Frontal cortex (tissue), 4 donors: ENCODE data around the gene C15orf61. TPM values are rescaled to one million over a fixed set of nuclear protein-coding genes. Genes with fewer than 3 reads are reported as not detected.
A peak's percentile ranks its signal among the peaks of the same experiment; 100 is the strongest.

ENCODE experiments used
- DNase-seq, 2 donors: peaks; one replicate each; pipeline ENCODE4 v3.0.0; 2012; ENCODE audit warnings: low spot score in 2 of 2
- FAIRE-seq: peaks from 2 replicates; lab custom pipeline; 2012; peaks lifted over from hg19 to GRCh38; lab: Jason Lieb, UNC
- total RNA-seq: library from RNA; depleted of rRNA; stranded (reverse); fragments of >200 nt; gene quantifications from one replicate; pipeline ENCODE4 v1.2.3, GENCODE V29; 2014
- donor health status: control.
- donor health status: control.
- donor health status: control.

C15orf61 gene
- total RNA-seq, 1 donor from 2014 or later, result 23.6 TPM

DNA sequence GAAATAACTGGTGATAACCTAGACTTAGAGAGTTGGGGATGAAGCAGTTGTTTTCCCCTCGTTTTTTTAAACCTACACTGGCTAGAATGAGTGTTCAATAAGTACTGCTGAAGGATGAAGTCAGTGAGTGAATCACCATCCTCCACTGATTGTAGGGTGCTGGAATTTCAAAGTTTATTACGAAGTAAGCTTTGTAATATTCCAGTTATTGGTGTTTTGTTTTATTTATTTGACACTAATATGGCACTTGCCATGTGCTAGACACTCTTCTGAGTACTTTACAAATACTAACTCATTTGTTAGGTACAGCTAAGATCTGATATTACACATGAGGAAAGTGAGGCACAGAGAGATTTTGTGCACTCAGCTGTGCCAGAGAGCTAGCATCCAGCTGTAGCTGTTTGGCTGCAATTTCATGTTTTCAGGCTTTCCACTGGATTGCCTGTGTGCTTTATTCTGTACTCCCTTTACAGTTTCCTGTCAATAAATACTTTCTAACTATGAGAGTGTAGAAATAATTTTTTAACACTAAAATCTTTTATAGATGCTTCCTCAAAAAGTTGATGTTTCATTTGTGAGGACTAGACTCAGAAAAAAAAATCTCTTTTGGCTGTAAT lies 27.4 kb downstream of the C15orf61 start:
- FAIRE-seq, result no peak
- DNase-seq, result no peak

DNA sequence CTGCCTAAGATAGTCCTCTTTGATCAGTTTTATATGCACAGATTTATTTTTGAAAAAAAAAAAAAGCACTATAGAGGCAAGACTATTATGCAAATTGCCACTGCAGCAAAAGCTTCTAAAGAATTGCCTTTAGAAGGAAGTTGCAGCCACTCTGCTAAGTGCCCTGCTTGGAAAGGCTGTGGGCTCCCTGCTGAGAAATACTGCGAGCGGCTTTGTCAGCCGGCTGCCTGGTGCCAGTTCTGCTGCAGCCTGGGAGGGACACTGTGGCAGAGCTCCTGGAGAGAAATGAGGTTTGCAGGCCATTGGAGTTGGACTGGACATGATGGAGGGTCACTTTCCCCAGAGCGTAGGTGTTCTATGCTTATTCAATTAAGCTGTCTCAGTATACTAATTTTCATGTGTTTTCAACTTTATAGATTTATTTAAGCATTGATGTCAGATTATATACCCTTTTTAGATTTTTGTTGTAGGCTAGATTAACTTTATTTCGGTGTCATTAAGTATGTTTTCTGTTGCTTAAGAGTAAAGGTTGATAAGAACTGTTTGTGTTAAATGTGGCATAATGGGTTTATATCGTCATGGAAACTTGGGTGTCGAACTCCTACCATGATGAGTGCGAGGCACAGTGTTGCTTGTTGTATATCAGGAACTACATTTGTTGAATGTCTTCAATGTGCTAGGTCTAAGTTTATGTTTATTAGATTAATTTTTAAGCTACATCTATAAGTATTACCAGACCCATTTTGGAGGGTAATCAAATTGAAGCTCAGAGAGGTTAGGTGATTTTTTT lies 28.1 kb downstream of the C15orf61 start:
- DNase-seq (peak; percentile 24 to 39), FAIRE-seq (no peak)

DNA sequence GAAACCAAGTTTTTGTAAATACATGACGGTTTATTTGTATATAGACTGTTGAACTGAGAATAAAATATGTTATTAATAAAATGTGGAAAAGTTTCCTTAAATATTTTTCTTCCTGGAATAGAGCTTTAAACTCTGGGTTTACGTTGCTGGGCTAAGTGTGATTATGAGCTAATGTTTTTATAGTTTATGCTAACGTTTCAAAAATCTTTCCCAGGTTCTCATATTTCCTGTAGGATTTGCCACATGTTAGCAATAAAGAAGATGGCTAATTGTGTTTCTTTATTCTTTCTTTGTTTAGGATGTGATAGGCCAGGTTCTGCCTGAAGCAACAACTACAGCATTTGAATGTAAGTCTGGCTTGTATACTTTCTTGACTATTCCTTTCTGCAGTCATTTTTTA lies 28.8 kb downstream of the C15orf61 start:
- FAIRE-seq (no peak), DNase-seq (no peak)

GRCh38 chr15:67550522-67550921 lies 29.6 kb downstream of the C15orf61 start:
- no peak for FAIRE-seq

GRCh38 chr15:67551207-67551743 lies 30.3 kb downstream of the C15orf61 start:
- no peak for FAIRE-seq

More at GRCh38 chr15:67550522-67550921, 29.6 kb downstream of the C15orf61 start:
- DNase-seq, result no peak

DNA sequence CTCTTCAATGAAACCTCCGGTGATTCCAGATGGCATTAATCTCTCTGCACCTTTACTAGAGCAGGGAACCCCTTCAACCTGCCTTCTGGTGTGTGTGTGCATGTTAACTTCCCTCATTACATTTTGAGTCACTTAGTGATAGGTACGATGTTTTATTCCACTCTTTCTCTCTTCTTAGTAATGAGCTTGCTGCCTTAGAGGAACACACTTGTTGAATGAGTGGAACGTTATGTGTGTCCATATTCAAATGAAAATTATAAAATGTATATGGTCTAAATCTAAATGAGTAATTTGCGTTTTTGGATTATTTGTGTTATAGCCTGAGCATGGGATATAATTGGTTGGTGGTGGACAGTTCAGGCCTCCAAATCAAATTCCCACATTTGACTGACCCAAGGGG lies 33.6 kb downstream of the C15orf61 start:
- DNase-seq (no peak), FAIRE-seq (no peak)

More at GRCh38 chr15:67551207-67551743, 30.3 kb downstream of the C15orf61 start:
- DNase-seq, result no peak

- no peak for DNase-seq
- no peak for FAIRE-seq
These were observed 36.1 kb downstream of the C15orf61 start for GRCh38 chr15:67556976-67557570.

DNA sequence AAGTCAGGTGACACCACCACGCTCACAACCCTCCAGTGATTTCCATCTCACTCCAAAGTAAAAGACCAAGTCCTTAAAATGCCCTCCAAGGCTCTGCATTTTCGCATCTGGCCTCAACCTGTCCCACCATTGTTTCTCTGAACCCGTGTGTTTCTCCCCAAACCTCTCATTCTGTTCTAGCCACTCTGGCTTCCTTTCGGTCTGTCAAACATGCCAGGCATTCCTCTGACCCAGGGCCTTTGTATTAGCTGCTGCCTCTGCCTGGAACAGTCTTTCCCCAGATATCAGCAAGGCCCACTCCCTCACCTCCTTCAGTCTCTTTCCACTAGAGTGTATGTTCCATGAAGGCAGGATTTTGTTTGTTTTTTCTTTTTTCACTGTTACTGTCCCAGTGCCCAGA lies 37.6 kb downstream of the C15orf61 start:
- FAIRE-seq (no peak), DNase-seq (no peak)

DNA sequence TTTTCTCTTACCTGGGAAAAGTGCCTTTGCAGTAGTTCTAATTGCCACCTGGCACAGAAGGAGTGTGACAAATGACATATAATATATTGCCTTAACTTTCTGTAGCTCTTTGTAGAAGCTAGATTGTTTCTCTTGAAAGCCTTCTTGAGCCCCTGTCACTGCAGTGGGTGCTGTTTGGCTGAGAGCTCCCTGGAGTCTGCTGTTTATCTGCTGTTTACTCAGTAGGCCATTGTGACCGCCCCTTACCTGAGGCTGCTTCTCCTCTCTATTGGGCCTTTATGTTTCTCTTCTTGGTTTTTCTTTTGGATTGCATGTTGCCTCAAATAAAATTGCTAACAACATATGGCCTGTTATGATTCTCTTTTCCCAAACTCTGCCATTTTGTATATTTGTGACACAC lies 38.2 kb downstream of the C15orf61 start:
- no peak for FAIRE-seq
- no peak for DNase-seq

DNA sequence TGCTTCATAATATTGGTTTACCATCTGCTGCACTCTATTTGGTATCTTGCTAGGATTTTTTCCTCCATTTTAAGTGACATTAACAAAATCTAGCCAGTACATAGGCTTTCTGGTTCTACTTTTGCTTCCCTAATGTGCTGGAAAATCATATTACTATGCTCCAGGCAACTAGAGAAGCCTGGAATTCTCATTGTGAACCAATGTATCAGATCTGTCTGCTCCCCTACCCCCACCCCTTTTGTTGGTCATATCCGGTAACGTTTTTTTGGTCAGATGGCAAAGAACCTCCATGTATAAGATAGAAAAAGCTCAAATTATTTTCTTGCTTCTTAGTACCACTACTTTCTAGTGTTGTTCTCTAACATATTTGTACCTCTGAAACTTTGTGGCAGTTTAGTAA lies 38.6 kb downstream of the C15orf61 start:
- DNase-seq, result no peak
- FAIRE-seq, result no peak

- FAIRE-seq (no peak), DNase-seq (no peak)
These were observed 39.4 kb downstream of the C15orf61 start for GRCh38 chr15:67560320-67560719.

DNA sequence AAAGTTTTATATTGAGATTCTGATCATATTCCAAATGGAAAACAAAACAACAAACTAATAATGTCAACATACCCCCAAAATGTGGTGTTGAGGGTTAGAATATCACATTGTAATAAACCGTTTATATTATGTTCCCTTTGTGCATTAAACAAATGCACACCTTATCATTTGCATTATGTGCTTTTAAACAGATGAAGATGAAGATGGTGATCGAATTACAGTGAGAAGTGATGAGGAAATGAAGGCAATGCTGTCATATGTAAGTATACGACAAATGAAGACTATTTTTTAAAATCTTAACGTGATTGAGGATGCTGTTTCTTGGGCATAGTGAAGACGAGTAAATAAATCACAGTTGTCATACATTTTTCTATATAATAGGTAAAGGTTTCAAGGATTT lies 42.2 kb downstream of the C15orf61 start:
- DNase-seq (no peak), FAIRE-seq (no peak)

DNA sequence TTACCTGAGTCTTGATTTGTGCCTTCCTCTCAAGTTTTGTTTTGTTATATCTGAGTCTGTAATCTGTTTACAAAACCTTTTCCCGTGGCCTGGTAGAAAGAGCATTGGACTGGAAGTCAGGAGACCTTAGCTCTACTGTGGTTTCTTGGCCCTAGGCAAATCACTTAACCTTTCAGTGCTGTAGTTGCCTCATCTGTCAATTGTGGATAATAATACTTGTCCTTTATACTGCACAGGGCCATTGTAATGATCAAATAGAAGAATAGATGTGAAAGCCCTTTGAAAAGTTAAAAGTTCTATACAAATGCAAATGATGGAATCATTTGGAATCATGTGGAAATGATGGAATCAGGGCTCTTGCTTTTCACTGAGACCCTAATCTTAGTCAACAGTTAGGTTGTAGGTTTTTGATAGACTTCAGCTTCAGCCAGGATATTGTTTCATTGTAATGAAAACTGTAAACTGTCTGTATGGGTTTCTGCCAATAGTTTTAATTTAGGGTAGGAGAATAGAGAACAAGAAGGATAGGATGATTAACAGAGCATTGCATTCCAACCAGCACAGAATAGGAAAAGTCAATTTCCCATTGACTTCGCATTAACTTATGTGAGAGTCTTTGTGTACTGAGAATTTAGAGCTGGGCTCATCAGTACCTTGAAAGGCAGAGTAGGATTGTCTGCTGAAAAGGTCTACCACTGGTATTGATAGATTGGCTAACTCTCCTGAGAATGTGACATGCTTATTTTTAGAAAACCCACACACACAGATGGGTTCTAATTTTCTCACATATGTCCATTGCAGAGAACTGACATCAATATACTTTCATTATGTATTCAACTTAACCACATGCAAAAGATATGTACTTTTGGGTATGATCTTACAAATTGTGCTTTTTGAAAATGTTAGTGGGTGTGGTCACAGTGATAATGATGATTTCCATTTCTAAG lies 43.4 kb downstream of the C15orf61 start:
- FAIRE-seq, result no peak
- no peak for DNase-seq

DNA sequence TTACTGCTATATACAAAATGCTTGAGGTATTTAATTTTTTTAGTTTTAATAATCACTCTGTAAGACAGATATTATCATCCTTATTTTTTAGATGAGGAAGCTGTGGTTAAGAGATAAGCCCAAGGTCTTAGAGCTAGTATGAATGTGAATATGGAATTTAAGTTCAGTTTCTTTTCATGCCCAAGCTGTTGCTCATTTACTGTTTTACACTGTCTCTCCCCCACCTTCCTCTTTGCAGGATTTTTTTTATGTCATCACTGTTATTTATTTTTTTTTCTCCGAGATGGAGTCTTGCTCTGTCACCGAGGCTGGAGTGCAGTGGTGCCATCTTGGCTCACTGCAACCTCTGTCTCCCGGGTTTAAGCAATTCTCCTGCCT lies 44.0 kb downstream of the C15orf61 start:
- no peak for FAIRE-seq
- DNase-seq, result no peak

DNA sequence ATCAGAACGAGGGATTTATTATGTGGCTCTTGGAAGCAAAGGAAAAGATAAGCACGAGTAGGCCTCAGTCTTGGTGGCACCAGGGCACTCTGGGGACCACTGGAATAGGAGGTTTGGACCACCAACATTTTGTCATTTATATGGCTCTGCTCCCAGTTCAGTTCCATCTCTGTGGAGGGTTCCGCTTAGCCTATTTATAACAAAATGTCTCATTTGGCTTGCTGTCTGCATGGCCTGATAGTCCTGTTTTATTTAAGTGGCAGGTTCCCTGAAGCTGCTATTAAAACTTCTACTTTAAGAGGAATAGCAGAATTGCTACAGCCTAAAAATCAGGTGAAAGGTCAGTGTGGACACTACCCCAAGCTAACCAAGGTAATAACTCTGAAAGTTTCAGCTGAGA lies 48.7 kb downstream of the C15orf61 start:
- FAIRE-seq (no peak), DNase-seq (no peak)

GRCh38 chr15:67570875-67571647 lies 50.1 kb downstream of the C15orf61 start:
- DNase-seq, result no peak
- no peak for FAIRE-seq

DNA sequence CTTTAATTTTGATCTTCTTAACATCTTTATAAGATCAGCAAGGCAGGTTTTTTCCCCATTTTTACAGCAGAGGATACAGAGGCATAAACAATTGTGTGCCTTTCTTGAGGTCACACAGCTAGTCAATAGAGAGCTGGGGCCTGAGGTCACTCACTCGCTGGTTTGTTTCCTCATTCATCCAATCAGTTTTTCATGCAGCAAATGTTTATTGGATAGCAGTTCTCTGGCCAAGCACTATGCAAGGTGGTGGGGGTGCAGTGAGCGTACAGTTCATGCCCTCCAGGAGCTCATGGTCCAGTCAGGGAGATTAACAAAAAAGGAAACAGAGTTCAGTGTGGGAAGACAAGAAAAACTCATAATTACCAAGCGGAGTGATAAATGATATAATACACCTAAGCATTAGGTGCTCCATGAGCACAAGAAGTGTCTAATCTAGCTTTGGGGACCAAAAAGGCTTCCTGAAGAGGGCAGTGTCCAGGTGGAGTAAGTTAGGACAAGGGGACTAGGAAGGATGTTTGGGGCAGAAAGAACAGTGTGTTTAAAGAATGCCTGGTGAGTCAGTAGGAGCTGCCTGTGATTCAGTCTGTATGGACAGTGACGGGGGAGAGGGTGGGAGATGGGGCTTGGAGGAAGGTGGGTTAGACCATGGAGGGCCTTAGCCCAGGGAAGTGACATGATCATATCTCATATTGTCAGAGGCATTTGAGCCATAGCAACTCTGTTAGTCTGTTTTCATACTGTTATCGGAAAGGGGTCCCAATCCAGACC lies 50.9 kb downstream of the C15orf61 start:
- DNase-seq (no peak), FAIRE-seq (no peak)

DNA sequence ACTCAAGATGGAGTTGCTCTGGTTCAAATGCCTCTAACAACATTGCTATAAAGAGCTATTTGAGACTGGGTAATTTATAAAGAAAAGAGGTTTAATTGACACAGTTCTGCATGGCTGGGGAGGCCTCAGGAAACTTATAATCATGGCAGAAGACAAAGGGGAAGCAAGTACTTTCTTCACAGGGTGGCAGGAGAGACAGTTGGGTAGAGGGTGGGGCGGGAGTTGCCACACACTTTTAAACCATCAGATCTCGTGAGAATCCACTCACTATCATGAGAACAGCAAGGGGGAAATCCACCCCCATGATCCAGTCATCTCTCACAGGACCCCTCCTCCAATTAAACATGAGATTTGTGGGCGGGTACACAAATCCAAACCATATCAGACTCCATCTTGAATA lies 52.3 kb downstream of the C15orf61 start:
- no peak for DNase-seq
- no peak for FAIRE-seq
